H1 (cell line): ENCODE measurements around the gene TOMM34. TPM values are rescaled to one million over a fixed set of nuclear protein-coding genes. Genes with fewer than 3 reads are reported as not detected.

ENCODE experiments used
- CTCF ChIA-PET: fragments of 300-600 bp; sonication (Branson Sonifier 250); formaldehyde crosslinking; loops from one replicate; lab custom pipeline; 2021; ENCODE audit not compliant: partially characterized antibody; lab: Charles Lee
- POLR2A ChIA-PET: fragments of 300-600 bp; sonication (Branson Sonifier 250); formaldehyde crosslinking; loops from one replicate; lab custom pipeline; 2021; ENCODE audit warnings: inconsistent platforms; ENCODE audit not compliant: partially characterized antibody; lab: Charles Lee
- DNase-seq, 2 experiments: peaks; one replicate each; pipeline versions ENCODE4 v3.0.0 to v3.0.0-alpha.2; 2010 to 2022; ENCODE audit warnings: low spot score in 2 of 2, low read depth in 1 of 2, mixed read lengths in 1 of 2
- FAIRE-seq: peaks from 2 replicates; lab custom pipeline; 2011; peaks lifted over from hg19 to GRCh38; lab: Jason Lieb, UNC
- H2AFZ ChIP-seq: 2 replicates; pipeline ENCODE4 v1.8.1; 2012; ENCODE audit warnings: low read length, inconsistent platforms
- H2AK5ac ChIP-seq: 2 replicates; pipeline ENCODE4 v1.6.1; 2013; ENCODE audit warnings: low read depth, low read length
- H2BK120ac ChIP-seq: replicated peaks from 2 replicates; pipeline ENCODE3; 2013; ENCODE audit warnings: low read depth, low read length, inconsistent platforms
- H2BK12ac ChIP-seq: 2 replicates; pipeline ENCODE4 v1.6.1; 2013; ENCODE audit warnings: low read depth, low read length
- H2BK15ac ChIP-seq: 2 replicates; pipeline ENCODE4 v1.6.1; 2013; ENCODE audit warnings: low read length
- H2BK20ac ChIP-seq: 2 replicates; pipeline ENCODE4 v1.6.1; 2013; ENCODE audit warnings: low read length
- H2BK5ac ChIP-seq: 2 replicates; pipeline ENCODE4 v1.6.1; 2013; ENCODE audit warnings: low read depth, low read length
- H3K14ac ChIP-seq: 2 replicates; pipeline ENCODE4 v1.6.1; 2013; ENCODE audit warnings: inconsistent platforms; ENCODE audit not compliant: insufficient read length
- H3K18ac ChIP-seq: 2 replicates; pipeline ENCODE4 v1.6.1; 2013; ENCODE audit warnings: low read length; ENCODE audit errors: extremely low read depth
- H3K23ac ChIP-seq: 2 replicates; pipeline ENCODE4 v1.6.1; 2013; ENCODE audit warnings: inconsistent platforms; ENCODE audit not compliant: insufficient read length
- H3K23me2 ChIP-seq: 2 replicates; pipeline ENCODE4 v1.6.1; 2013; ENCODE audit warnings: low read depth, low read length
- H3K27ac ChIP-seq: 2 replicates; pipeline ENCODE4 v1.6.1; 2011; ENCODE audit warnings: low read depth, low read length, inconsistent platforms
- H3K27me3 ChIP-seq, 4 experiments: replicated peaks in 1 of 4; 1 replicate in 1 of 4; 2 replicates in 3 of 4; pipeline versions ENCODE4 v1.6.1 to v1.8.1; 2011 to 2013; ENCODE audit warnings: low read length in 3 of 4, mild to moderate bottlenecking in 3 of 4, inconsistent platforms in 2 of 4, mixed read lengths in 2 of 4, moderate library complexity in 1 of 4; ENCODE audit not compliant: control insufficient read depth in 3 of 4, insufficient read depth in 3 of 4; ENCODE audit errors: extremely low read depth in 1 of 4
- H3K36me3 ChIP-seq, 4 experiments: 2 replicates each; pipeline versions ENCODE4 v1.6.1 to v1.8.1; 2011 to 2013; ENCODE audit warnings: mild to moderate bottlenecking in 4 of 4, low read length in 3 of 4, moderate library complexity in 2 of 4, control low read depth in 1 of 4, inconsistent platforms in 1 of 4; ENCODE audit not compliant: insufficient read depth in 4 of 4, control insufficient read depth in 2 of 4
- H3K4ac ChIP-seq: replicated peaks from 2 replicates; pipeline ENCODE3; 2013; ENCODE audit warnings: low read length, low read depth, mixed read lengths, inconsistent platforms; ENCODE audit not compliant: insufficient read length
- H3K4me1 ChIP-seq, 4 experiments: replicated peaks in 1 of 4; 1 replicate in 1 of 4; 2 replicates in 3 of 4; pipeline versions ENCODE4 v1.6.1 to v1.8.1; 2011 to 2013; ENCODE audit warnings: low read length in 3 of 4, inconsistent platforms in 2 of 4, mixed read lengths in 1 of 4; ENCODE audit not compliant: insufficient read depth in 4 of 4, control insufficient read depth in 3 of 4
- H3K4me2 ChIP-seq, 2 experiments: 2 replicates each; pipeline versions ENCODE4 v1.6.1 to v1.8.1; 2011 to 2013; ENCODE audit warnings: low read depth in 2 of 2, low read length in 2 of 2, control low read depth in 1 of 2, inconsistent platforms in 1 of 2, mild to moderate bottlenecking in 1 of 2; ENCODE audit not compliant: insufficient read depth in 1 of 2
- H3K4me3 ChIP-seq, 4 experiments: fragments of 200-600, 300-600 bp in 1 of 4; sonication (generic), shearing (Covaris generic), sonication (Bioruptor Twin) in 1 of 4; 2 replicates each; pipeline versions ENCODE4 v1.5.1 to v1.8.1; 2011 to 2016; ENCODE audit warnings: low read length in 4 of 4, low read depth in 3 of 4, control low read depth in 2 of 4, inconsistent platforms in 2 of 4, mild to moderate bottlenecking in 2 of 4, mixed read lengths in 1 of 4, moderate library complexity in 1 of 4; ENCODE audit not compliant: insufficient read depth in 2 of 4; ENCODE audit errors: extremely low read depth in 1 of 4
- H3K56ac ChIP-seq: replicated peaks from 2 replicates; pipeline ENCODE3; 2013; ENCODE audit warnings: low read depth, mild to moderate bottlenecking, mixed read lengths, low read length, inconsistent platforms; ENCODE audit not compliant: insufficient read length
- H3K79me1 ChIP-seq: 2 replicates; pipeline ENCODE4 v1.6.1; 2013; ENCODE audit warnings: low read depth, low read length, control low read depth
- H3K79me2 ChIP-seq, 2 experiments: 2 replicates each; pipeline versions ENCODE4 v1.6.1 to v1.8.1; 2012 to 2013; ENCODE audit warnings: low read length in 2 of 2, mild to moderate bottlenecking in 2 of 2, inconsistent platforms in 1 of 2; ENCODE audit not compliant: insufficient read depth in 2 of 2, control insufficient read depth in 1 of 2
- H3K9ac ChIP-seq, 4 experiments: replicated peaks in 1 of 4; 1 replicate in 1 of 4; 2 replicates in 3 of 4; pipeline versions ENCODE4 v1.6.1 to v1.8.1; 2011 to 2013; ENCODE audit warnings: low read depth in 3 of 4, low read length in 3 of 4, control low read depth in 2 of 4, mild to moderate bottlenecking in 2 of 4, moderate library complexity in 2 of 4, inconsistent platforms in 1 of 4; ENCODE audit errors: extremely low read depth in 1 of 4
- H3K9me3 ChIP-seq, 2 experiments: 2 replicates each; pipeline versions ENCODE4 v1.6.1 to v1.8.1; 2012 to 2013; ENCODE audit warnings: mild to moderate bottlenecking in 2 of 2, moderate library complexity in 2 of 2, control low read depth in 1 of 2, inconsistent platforms in 1 of 2, low read depth in 1 of 2, low read length in 1 of 2, mixed read lengths in 1 of 2; ENCODE audit not compliant: insufficient read depth in 2 of 2
- H4K20me1 ChIP-seq, 2 experiments: replicated peaks in 1 of 2; 2 replicates each; pipeline versions ENCODE3 to v1.8.1; 2011 to 2013; ENCODE audit warnings: inconsistent platforms in 2 of 2, low read length in 2 of 2, mild to moderate bottlenecking in 1 of 2; ENCODE audit not compliant: insufficient read depth in 2 of 2, control insufficient read depth in 1 of 2
- H4K5ac ChIP-seq: 2 replicates; pipeline ENCODE4 v1.6.1; 2013; ENCODE audit warnings: low read length, low read depth, mixed read lengths, inconsistent platforms; ENCODE audit not compliant: insufficient read length
- H4K8ac ChIP-seq: 2 replicates; pipeline ENCODE4 v1.8.0; 2013; ENCODE audit warnings: mild to moderate bottlenecking, moderate library complexity, low read length, inconsistent platforms; ENCODE audit not compliant: insufficient read depth; ENCODE audit errors: extremely low read depth
- H4K91ac ChIP-seq: replicated peaks from 2 replicates; pipeline ENCODE3; 2013; ENCODE audit warnings: low read length, mixed read lengths, inconsistent platforms; ENCODE audit not compliant: insufficient read length
- MAFK ChIP-seq: IDR thresholded peaks from 2 replicates; pipeline ENCODE4 v1.6.1; 2012; ENCODE audit warnings: low read depth, mild to moderate bottlenecking, improper control_type of control experiment, low read length
- RFX5 ChIP-seq: IDR thresholded peaks from 2 replicates; pipeline ENCODE4 v1.6.1; 2011; ENCODE audit warnings: low read depth, low read length, improper control_type of control experiment, borderline replicate concordance
- WGBS, 2 experiments: shearing (Covaris generic) in 1 of 2; methylation state at CpG; one replicate each; pipeline versions ENCODE4 v1.1.6 to v1.1.7; 2013 to 2015; ENCODE audit warnings: low lambda C conversion rate in 2 of 2, mixed read lengths in 2 of 2, inconsistent platforms in 1 of 2, low coverage in 1 of 2, missing lambda C conversion rate in 1 of 2; ENCODE audit not compliant: insufficient replicate concordance in 2 of 2, insufficient coverage in 1 of 2, insufficient read length in 1 of 2; ENCODE audit errors: extremely low coverage in 1 of 2, missing lambda C conversion rate in 1 of 2; 5-methylcytosine and 5-hydroxymethylcytosine counted together
- polyA plus RNA-seq, 7 experiments: library from polyadenylated mRNA; depleted of rRNA in 3 of 7; stranded (reverse) in 5 of 7; unstranded in 2 of 7; fragments of >200 nt in 5 of 7; fragments of 200-250 nt in 2 of 7; gene quantifications; 1 replicate in 5 of 7; 2 replicates in 1 of 7; 4 replicates in 1 of 7; pipeline versions ENCODE4 v1.2.1 to v1.2.3, GENCODE V29; 2011 to 2013; ENCODE audit warnings: missing spikeins in 2 of 7, mixed read lengths in 2 of 7
- small RNA-seq: library from polyadenylated mRNA; stranded (forward); fragments of <200 nt; extraction: miRNeasy Mini kit (QIAGEN cat#:217004); gene quantifications from one replicate; pipeline ENCODE3, GENCODE V24; 2013; ENCODE audit not compliant: insufficient read depth
- total RNA-seq: library from RNA; stranded (reverse); fragmentation: NEBNext Ultra II Directional; extraction: Animal tissue kit (Norgen Biotek cat#: 25700); gene quantifications from 2 replicates; pipeline ENCODE4 v1.2.1, GENCODE V29; 2021

The TOMM34 gene
- total and polyA plus RNA-seq, 2 of the 8 experiments (the other 6 are each of a cell fraction or from before 2014, with no cell fraction given) = 32.1 to 35.1 TPM

DNA sequence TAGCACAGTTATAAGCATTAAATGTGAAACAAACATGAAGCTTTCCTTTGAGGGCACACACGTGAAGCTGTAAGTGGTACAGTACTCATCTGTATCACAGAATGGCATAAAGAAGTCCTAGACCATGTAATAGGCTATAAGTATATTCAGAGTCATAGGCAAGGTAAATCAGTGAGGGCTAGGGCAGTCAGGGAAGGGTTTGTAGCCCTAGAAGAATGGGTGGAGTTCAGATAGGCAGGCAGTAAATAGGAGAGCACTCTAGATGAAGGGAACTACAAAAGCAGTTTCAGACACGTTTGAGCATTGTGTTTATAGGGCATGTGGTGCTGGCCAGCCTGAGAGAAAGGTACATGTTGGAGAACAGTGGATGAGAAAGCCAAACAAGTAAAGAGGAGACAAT lies 65.2 kb downstream of the TOMM34 start:
- H4K5ac ChIP-seq = no peak overlapping the region
- no peak overlapping the region for H2BK20ac ChIP-seq
- H3K9ac ChIP-seq = no peak overlapping the region
- no peak for FAIRE-seq
- H2AFZ ChIP-seq = no peak overlapping the region
- no peaks in the 10 kb centered on the region for H3K23me2 ChIP-seq
- H3K9me3 ChIP-seq = no peaks in the 10 kb centered on the region
- H3K4ac ChIP-seq = no peak overlapping the region
- TF ChIP-seq MAFK = no peak
- no peak for TF ChIP-seq RFX5
- no peaks in the 10 kb centered on the region for H3K4me1 ChIP-seq
- no peak overlapping the region for H3K27ac ChIP-seq
- no peak overlapping the region for H3K56ac ChIP-seq
- no peak overlapping the region for H2AK5ac ChIP-seq
- no peak overlapping the region for H2BK5ac ChIP-seq
- peaks cover 13 to 26% of the 10 kb centered on the region in 2 experiments for H4K20me1 ChIP-seq
- no peak overlapping the region for H4K8ac ChIP-seq
- H3K4me2 ChIP-seq = no peak overlapping the region
- H3K23ac ChIP-seq = no peak overlapping the region
- no peak overlapping the region for H2BK12ac ChIP-seq
- H2BK15ac ChIP-seq = no peak overlapping the region
- H3K79me1 ChIP-seq = peaks cover 14% of the 10 kb centered on the region
- no peak overlapping the region for H2BK120ac ChIP-seq
- no peak for DNase-seq
- H3K36me3 ChIP-seq = no peaks in the 10 kb centered on the region; a peak in 1 of 8 replicates
- H4K91ac ChIP-seq = no peak overlapping the region
- H3K27me3 ChIP-seq = no peaks in the 10 kb centered on the region
- no peak overlapping the region for H3K14ac ChIP-seq
- H3K18ac ChIP-seq = no peak overlapping the region
- peaks cover 25 to 98% of the 10 kb centered on the region in 2 experiments for H3K79me2 ChIP-seq
- POLR2A ChIA-PET = interaction anchor here (1.4 to 6.6 kb wide), 3 partner anchors 9 to 14 kb away, joined by 3 to 38 read pairs (median 6); partner anchors contain the start of genes PABPC1L and YWHAB
- H3K4me3 ChIP-seq = no peak overlapping the region
- WGBS, 2 experiments = 90% methylated on average over 2 of the region's 2 CpGs; no CpG with 5 or more reads in 1 of the 2 experiments
- CTCF ChIA-PET = interaction anchor here (0.6 kb wide), 1 partner anchor 28 kb away, joined by 3 read pairs; no protein-coding TSS in a partner anchor

Small RNAs within 50 kb of the gene (small RNA-seq; reads per million reads assigned to genes)
- gene RF00019 = not detected

Other genes starting within 250 kb of the TOMM34 start
- not detected in 2 replicates for gene CCN5, start 245.0 kb downstream of the TOMM34 start, total RNA-seq
- gene CCN5, start 245.0 kb downstream of the TOMM34 start, polyA plus RNA-seq (2011; rRNA removed) = not detected in 2 replicates
- 0.24 and 0.33 TPM in 2 replicates for gene KCNK15, start 214.5 kb downstream of the TOMM34 start, total RNA-seq
- gene KCNK15, start 214.5 kb downstream of the TOMM34 start, polyA plus RNA-seq (2011; rRNA removed) = 0.33 and 0.74 TPM in 2 replicates
- 44.2 and 49.8 TPM in 2 replicates for gene RIMS4, start 149.9 kb downstream of the TOMM34 start, total RNA-seq
- gene RIMS4, start 149.9 kb downstream of the TOMM34 start, polyA plus RNA-seq (2011; rRNA removed) = 13.3 and 18.9 TPM in 2 replicates
- 246 and 256 TPM in 2 replicates for gene YWHAB, start 74.7 kb downstream of the TOMM34 start, total RNA-seq
- gene YWHAB, start 74.7 kb downstream of the TOMM34 start, polyA plus RNA-seq (2011; rRNA removed) = 40.2 and 72.9 TPM in 2 replicates
- gene PABPC1L, start 50.3 kb downstream of the TOMM34 start, total RNA-seq = 60.9 and 61.1 TPM in 2 replicates
- gene PABPC1L, start 50.3 kb downstream of the TOMM34 start, polyA plus RNA-seq (2011; rRNA removed) = 108 and 151 TPM in 2 replicates
- gene STK4, start 6.1 kb upstream of the TOMM34 start, total RNA-seq = 33.8 and 34.3 TPM in 2 replicates
- gene STK4, start 6.1 kb upstream of the TOMM34 start, polyA plus RNA-seq (2011; rRNA removed) = 8.6 and 12.0 TPM in 2 replicates
- gene KCNS1, start 140.7 kb upstream of the TOMM34 start, total RNA-seq = 1.8 and 1.9 TPM in 2 replicates
- gene KCNS1, start 140.7 kb upstream of the TOMM34 start, polyA plus RNA-seq (2011; rRNA removed) = 1.4 and 2.0 TPM in 2 replicates
- gene WFDC5, start 154.8 kb upstream of the TOMM34 start, total RNA-seq = not detected in 2 replicates
- not detected in 2 replicates for gene WFDC5, start 154.8 kb upstream of the TOMM34 start, polyA plus RNA-seq (2011; rRNA removed)
- not detected in 2 replicates for gene WFDC12, start 164.1 kb upstream of the TOMM34 start, total RNA-seq
- gene WFDC12, start 164.1 kb upstream of the TOMM34 start, polyA plus RNA-seq (2011; rRNA removed) = not detected in 2 replicates
- not detected in 2 replicates for gene PI3, start 214.5 kb upstream of the TOMM34 start, total RNA-seq
- not detected in 2 replicates for gene PI3, start 214.5 kb upstream of the TOMM34 start, polyA plus RNA-seq (2011; rRNA removed)
- 4.5 and 5.8 TPM in 2 replicates for gene SEMG1, start 246.6 kb upstream of the TOMM34 start, total RNA-seq
- gene SEMG1, start 246.6 kb upstream of the TOMM34 start, polyA plus RNA-seq (2011; rRNA removed) = 0.64 and 3.0 TPM in 2 replicates